CD4-positive, alpha-beta T cell (primary cell): ENCODE measurements around the gene CCR6. TPM values are rescaled to one million over a fixed set of nuclear protein-coding genes. Genes with fewer than 3 reads are reported as not detected.
"Not testable (repeated sequence)": the region's sequence is repeated elsewhere in the genome, so short reads cannot be mapped to it uniquely, and the experiment has no call there.

Experiments used
- ATAC-seq: fragments of 200-7000 bp; cut with Tn5 transposase; one replicate; pipeline ENCODE4 v1.10.0; 2022; ENCODE audit warnings: mild to moderate bottlenecking; ENCODE audit not compliant: poor library complexity
- CTCF ChIA-PET: fragments of 350-600 bp; sonication (Branson Sonifier 250); formaldehyde crosslinking; loops from one replicate; lab custom pipeline; 2021; ENCODE audit warnings: antibody characterized with exemption, inconsistent platforms; lab: Charles Lee
- POLR2A ChIA-PET: fragments of 350-600 bp; sonication (Branson Sonifier 250); formaldehyde crosslinking; loops from one replicate; lab custom pipeline; 2021; ENCODE audit warnings: antibody characterized with exemption, inconsistent platforms; lab: Charles Lee
- DNase-seq, 14 experiments: peaks; one replicate each; pipeline ENCODE4 v3.0.0-alpha.2; 2013 to 2020; ENCODE audit warnings: mixed read lengths in 2 of 14
- H3K27ac ChIP-seq, 2 donors: one replicate each; pipeline versions ENCODE4 v1.5.1 to v1.7.0; 2013; ENCODE audit warnings: low read length in 2 of 2, low read depth in 1 of 2, mild to moderate bottlenecking in 1 of 2
- H3K27me3 ChIP-seq, 2 experiments: 1 replicate in 1 of 2; 2 replicates in 1 of 2; pipeline versions ENCODE4 v1.6.1 to v1.7.0; 2013; ENCODE audit warnings: low read length in 2 of 2, control low read depth in 1 of 2, mild to moderate bottlenecking in 1 of 2, moderate library complexity in 1 of 2; ENCODE audit not compliant: insufficient read depth in 2 of 2, control insufficient read depth in 1 of 2
- H3K36me3 ChIP-seq: one replicate; pipeline ENCODE4 v1.6.1; 2013; ENCODE audit warnings: low read length, control low read depth; ENCODE audit not compliant: insufficient read depth
- H3K4me1 ChIP-seq: one replicate; pipeline ENCODE4 v1.6.1; 2013; ENCODE audit warnings: low read length, control low read depth; ENCODE audit not compliant: insufficient read depth
- H3K4me3 ChIP-seq: one replicate; pipeline ENCODE4 v1.5.1; 2013; ENCODE audit warnings: mild to moderate bottlenecking, low read length, moderate library complexity
- H3K9me3 ChIP-seq, 2 experiments: 1 replicate in 1 of 2; 2 replicates in 1 of 2; pipeline versions ENCODE4 v1.6.1 to v1.7.0; 2013; ENCODE audit warnings: low read length in 2 of 2, mild to moderate bottlenecking in 2 of 2, control low read depth in 1 of 2, moderate library complexity in 1 of 2; ENCODE audit not compliant: control insufficient read depth in 1 of 2, insufficient read depth in 1 of 2
- H3K27ac Mint-ChIP-seq: one replicate; pipeline ENCODE4 v1.8.0; 2020; ENCODE audit warnings: mixed read lengths
- H3K27me3 Mint-ChIP-seq: one replicate; pipeline ENCODE4 v1.8.0; 2021; ENCODE audit warnings: mixed read lengths
- H3K36me3 Mint-ChIP-seq: one replicate; pipeline ENCODE4 v1.8.0; 2021; ENCODE audit warnings: low read depth, mixed read lengths
- H3K4me1 Mint-ChIP-seq: one replicate; pipeline ENCODE4 v1.8.0; 2021; ENCODE audit warnings: low read depth, mixed read lengths
- H3K4me3 Mint-ChIP-seq: one replicate; pipeline ENCODE4 v1.8.0; 2020; ENCODE audit warnings: mild to moderate bottlenecking, mixed read lengths
- H3K9me3 Mint-ChIP-seq: one replicate; pipeline ENCODE4 v1.8.0; 2020; ENCODE audit warnings: mixed read lengths
- intact Hi-C, 2 experiments: fragments of 100-400 bp; cut with DNase I in 1 of 2; cut with micrococcal nuclease in 1 of 2; formaldehyde crosslinking; loops; one replicate each; pipeline versions ENCODE4 v1.15.1 to v1.9.0; 2023 to 2025; cut with DNase I, micrococcal nuclease
- total RNA-seq, 174 experiments: library from RNA in 2 of 174; stranded (reverse) in 2 of 174; gene quantifications; one replicate each; pipeline ENCODE4 v1.2.3 and lab custom pipeline; 2021 to 2026
- TF ChIP-seq, protein P1 (sequence below): fragments of 200-600 bp; IDR thresholded peaks from one replicate; pipeline ENCODE4 v1.8.0; 2022; ENCODE audit warnings: antibody characterized with exemption, mild to moderate bottlenecking

Gene CCR6
- total RNA-seq, 2 experiments from 2014 or later: 13.6 to 15.9 TPM

- peak; percentile 70 for ATAC-seq
- H3K4me1 ChIP-seq, CTCF ChIA-PET, H3K9me3 ChIP-seq, H3K36me3 ChIP-seq, H3K4me1 Mint-ChIP-seq, H3K36me3 Mint-ChIP-seq, DNase-seq, H3K27ac Mint-ChIP-seq, H3K9me3 Mint-ChIP-seq, H3K27me3 ChIP-seq, H3K4me3 ChIP-seq, H3K4me3 Mint-ChIP-seq, H3K27me3 Mint-ChIP-seq, H3K27ac ChIP-seq: not testable (repeated sequence)
- TF ChIP-seq, protein P1, sequence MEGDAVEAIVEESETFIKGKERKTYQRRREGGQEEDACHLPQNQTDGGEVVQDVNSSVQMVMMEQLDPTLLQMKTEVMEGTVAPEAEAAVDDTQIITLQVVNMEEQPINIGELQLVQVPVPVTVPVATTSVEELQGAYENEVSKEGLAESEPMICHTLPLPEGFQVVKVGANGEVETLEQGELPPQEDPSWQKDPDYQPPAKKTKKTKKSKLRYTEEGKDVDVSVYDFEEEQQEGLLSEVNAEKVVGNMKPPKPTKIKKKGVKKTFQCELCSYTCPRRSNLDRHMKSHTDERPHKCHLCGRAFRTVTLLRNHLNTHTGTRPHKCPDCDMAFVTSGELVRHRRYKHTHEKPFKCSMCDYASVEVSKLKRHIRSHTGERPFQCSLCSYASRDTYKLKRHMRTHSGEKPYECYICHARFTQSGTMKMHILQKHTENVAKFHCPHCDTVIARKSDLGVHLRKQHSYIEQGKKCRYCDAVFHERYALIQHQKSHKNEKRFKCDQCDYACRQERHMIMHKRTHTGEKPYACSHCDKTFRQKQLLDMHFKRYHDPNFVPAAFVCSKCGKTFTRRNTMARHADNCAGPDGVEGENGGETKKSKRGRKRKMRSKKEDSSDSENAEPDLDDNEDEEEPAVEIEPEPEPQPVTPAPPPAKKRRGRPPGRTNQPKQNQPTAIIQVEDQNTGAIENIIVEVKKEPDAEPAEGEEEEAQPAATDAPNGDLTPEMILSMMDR: peak; percentile 39
- POLR2A ChIA-PET: interaction anchor here (0.7 kb wide), 1 partner anchor 10 kb away, joined by 3 read pairs; no protein-coding TSS in a partner anchor
- intact Hi-C loops: loop anchor here (5.0 to 10.0 kb wide), 2 partner anchors 34 to 712 kb away; no protein-coding TSS in a partner anchor
Observed at GRCh38 chr6:167182913-167183314, 60.0 kb downstream of the CCR6 start.

GRCh38 chr6:167185101-167185500, 62.2 kb downstream of the CCR6 start:
- intact Hi-C loops: loop anchor here in 1 of 2 experiments (10.0 kb wide), 1 partner anchor 710 kb away; no protein-coding TSS in a partner anchor

GRCh38 chr6:167187275-167187674, 64.4 kb downstream of the CCR6 start:
- ATAC-seq, POLR2A ChIA-PET, H3K4me3 ChIP-seq, CTCF ChIA-PET, H3K36me3 ChIP-seq, H3K27me3 ChIP-seq, H3K27ac ChIP-seq, H3K9me3 ChIP-seq, DNase-seq, H3K27ac Mint-ChIP-seq, H3K36me3 Mint-ChIP-seq, H3K9me3 Mint-ChIP-seq, H3K4me3 Mint-ChIP-seq, H3K4me1 Mint-ChIP-seq, H3K4me1 ChIP-seq: not testable (repeated sequence)
- intact Hi-C loops: loop anchor here in 1 of 2 experiments (10.0 kb wide), 1 partner anchor 708 kb away; no protein-coding TSS in a partner anchor
- H3K27me3 Mint-ChIP-seq: peaks cover 10% of the 10 kb centered on the region

More at GRCh38 chr6:167185101-167185500, 62.2 kb downstream of the CCR6 start:
- H3K36me3 Mint-ChIP-seq, H3K9me3 ChIP-seq, H3K36me3 ChIP-seq, H3K27me3 Mint-ChIP-seq, CTCF ChIA-PET, DNase-seq, H3K27ac Mint-ChIP-seq, H3K4me3 ChIP-seq, H3K4me1 ChIP-seq, ATAC-seq, H3K9me3 Mint-ChIP-seq, POLR2A ChIA-PET, H3K4me1 Mint-ChIP-seq, H3K27ac ChIP-seq, H3K4me3 Mint-ChIP-seq, H3K27me3 ChIP-seq: not testable (repeated sequence)

Other genes starting within 250 kb of the CCR6 start
- gene RNASET2, start 166.5 kb upstream of the CCR6 start, total RNA-seq: 100 to 1,000 TPM; 164 to 165 TPM
- gene CEP43, start 123.7 kb upstream of the CCR6 start, total RNA-seq: 10 to 100 TPM; 12.5 to 13.5 TPM
- gene GPR31, start 34.9 kb downstream of the CCR6 start, total RNA-seq: not detected
- gene UNC93A, start 168.2 kb downstream of the CCR6 start, total RNA-seq: not detected
- not detected for gene TTLL2, start 202.0 kb downstream of the CCR6 start, total RNA-seq